ENCODE results near the gene BAIAP2.

BAIAP2 gene

DNA sequence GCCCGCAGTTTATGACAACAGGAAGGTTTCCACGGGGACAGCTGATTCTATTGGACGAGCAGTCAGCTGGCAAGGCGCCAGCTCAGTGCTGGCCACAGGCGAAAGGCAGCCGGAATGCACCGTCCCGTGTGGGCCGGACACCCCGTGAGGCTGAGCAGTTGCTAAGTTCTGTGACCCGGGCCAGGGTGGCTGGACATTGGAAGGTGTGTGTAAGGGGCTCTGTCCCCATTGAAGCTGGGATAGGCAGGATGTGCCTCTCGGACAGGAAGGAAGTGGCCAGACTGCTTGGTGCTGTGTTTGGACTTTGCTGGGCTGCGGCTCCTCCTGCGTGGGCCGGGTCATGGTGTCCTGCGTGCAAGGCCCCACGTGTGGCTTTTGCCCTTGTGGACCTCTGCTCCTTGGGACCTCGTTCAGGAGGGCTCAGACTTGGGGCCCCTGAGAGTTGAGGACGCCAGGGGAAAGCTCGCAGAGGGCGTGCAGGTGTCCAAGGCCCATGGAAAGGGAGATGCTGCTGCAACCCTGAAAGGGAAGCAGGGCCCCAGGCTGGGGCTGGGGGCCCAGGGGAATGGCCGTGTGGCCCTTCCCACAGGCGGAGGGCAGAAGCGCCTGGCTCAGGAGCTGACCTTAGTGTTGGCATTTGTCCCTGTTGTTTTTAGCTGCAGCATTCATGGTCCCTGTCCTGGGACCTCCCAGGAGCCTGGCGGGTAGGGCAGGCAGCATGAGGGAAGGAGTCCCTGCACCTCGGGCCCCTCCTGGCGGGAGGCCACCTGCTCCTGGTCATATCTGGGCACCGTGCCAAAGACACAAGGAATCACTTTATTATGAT lies 10.0 kb downstream of the BAIAP2 start:
- peak in 14 of 42 donors; percentile 53 to 75 (median 60) for DNase-seq
- intact Hi-C loops (cut with DNase I), result no loop called here

DNA sequence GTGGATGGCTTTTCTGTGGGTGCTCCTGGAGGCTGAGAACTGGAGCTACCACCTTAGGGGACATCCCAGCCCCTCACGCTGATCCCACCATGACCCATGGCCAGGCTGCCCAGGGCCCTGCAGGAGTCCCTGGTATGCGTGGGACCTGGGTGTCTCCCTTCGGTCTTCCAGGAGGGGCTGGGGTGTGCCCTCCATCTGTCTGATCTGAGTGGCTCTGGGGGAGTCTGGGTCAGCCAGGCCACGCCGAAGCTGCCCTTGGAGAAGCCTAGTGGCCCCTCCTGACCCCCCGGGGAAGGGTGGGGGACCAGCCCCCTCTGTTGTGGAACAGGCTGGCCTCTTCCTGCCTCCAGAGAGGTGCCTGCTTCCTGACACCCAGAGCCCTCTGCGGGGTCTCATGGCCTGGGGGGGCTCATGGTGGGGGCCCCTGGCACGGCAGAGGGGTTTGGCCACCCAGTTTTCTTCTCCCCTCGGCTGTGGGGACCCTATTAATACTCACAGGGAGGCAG lies 10.7 kb downstream of the BAIAP2 start:
- DNase-seq, result no peak
- intact Hi-C loops (cut with DNase I), result no loop called here

DNA sequence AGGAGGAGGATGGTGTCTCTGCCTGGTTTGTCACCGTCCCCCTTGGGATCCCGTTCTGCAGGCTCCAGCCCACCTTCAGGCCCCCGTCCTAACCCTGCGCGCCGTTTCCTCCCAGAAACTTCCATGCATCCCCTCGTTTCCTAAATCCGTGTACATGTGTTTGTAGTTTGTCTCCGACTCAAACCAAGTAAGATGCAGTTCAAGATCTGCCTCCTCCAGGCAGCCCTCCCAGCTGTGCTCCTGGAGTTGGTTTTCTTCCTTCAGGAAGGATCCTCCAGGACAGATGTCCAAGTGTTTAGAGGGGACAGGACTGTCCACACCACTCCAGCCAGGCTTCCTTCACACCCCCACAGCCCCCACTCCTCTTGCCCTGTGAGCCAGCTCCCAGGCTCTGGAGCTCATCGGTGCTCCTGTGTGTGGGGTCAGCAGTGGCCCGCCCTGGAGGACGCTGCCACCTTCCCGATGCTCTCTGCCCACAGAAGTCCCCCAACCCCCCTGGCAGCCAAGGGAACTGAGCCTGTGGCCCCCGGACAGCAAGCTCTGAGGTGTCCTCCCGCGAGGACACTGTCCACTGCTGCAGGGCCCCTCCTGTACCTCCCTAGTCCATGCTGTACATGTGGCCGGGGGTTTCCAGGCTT lies 11.3 kb downstream of the BAIAP2 start:
- DNase-seq, result no peak
- intact Hi-C loops (cut with DNase I), result no loop called here

DNA sequence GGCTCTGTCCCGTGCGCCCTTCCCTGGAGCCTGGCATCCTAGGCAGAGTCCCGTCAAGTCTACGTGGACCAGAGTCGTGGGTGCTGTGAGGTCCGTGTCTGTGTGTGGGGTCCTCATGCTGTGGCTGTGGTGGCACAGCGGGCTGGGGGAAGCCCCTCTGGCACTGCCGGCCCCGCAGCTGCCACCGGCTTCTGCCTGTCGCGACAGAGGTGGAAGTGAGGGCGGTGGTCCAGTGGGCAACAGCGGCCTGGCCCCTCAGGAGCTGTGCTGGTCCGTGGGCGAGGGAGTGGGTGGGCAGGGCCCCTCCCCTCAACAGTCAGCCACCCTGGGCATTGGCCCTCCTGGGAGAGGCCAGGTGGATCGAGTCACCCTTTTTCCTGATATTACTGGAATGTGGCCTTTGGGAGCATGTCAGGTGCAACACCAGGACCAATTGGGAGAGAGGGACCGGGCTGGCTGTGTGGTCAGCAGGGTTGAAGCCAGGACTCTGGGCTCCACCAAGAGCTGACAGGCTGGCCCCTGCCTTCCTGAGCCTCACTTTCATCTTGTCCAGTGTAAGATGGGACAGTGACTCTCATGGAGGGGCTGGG lies 11.9 kb downstream of the BAIAP2 start:
- intact Hi-C loops (cut with DNase I), result no loop called here
- no peak for DNase-seq

DNA sequence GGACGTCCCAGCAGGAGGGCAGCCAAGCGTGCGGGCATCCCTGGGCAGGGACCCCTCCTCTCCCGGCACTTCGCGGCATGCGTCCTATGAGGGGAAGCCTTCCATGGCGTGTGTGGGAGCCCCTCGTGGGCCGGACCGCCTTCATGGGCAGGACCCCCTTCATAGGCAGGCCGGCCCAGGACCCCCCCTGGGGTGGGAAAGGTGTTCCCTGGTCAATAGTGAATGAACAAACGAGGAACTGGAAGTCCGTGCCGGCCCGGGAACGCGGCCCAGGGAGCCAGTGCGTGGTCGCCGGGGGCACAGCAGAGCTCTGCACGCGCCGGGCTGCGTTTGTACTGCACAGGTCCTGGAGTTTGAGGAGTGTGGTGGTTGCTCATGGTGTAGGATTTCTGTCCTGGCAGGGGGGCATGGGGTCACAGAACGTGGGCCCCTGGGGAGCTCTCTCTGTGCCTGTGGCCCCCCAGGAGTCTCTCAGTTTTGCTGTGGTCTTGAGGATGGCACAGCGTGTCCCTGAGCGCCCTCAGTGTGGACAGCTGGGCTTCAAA lies 13.9 kb downstream of the BAIAP2 start:
- intact Hi-C loops (cut with DNase I), result no loop called here
- no peak for DNase-seq

DNA sequence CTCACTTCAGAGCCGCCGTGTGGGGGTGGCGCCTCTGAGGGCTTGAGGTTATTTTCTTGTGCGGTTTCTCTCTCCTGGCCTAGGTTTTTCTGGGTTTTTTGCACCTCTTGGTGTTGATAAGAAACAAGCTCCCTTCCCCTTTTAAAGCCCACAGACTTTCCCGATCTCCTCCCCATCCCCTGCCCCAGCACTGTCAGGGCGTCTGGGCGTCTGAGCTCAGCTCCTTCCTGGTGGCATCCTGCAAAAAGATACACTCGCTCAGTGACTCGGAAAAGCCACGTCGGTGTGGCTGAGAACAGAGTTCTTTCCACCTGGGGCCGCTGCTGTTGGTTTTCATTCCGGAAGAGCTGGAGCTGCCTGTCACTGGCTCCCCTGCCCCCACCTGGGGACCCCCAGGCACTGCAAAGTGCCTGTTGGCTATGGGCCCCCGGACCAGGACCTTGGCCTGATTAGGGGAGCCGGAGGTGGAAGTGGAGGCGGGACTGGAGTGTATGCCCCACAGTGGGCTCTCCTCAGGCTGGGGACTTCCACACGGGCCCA lies 14.5 kb downstream of the BAIAP2 start:
- no peak for DNase-seq
- intact Hi-C loops (cut with DNase I), result no loop called here

DNA sequence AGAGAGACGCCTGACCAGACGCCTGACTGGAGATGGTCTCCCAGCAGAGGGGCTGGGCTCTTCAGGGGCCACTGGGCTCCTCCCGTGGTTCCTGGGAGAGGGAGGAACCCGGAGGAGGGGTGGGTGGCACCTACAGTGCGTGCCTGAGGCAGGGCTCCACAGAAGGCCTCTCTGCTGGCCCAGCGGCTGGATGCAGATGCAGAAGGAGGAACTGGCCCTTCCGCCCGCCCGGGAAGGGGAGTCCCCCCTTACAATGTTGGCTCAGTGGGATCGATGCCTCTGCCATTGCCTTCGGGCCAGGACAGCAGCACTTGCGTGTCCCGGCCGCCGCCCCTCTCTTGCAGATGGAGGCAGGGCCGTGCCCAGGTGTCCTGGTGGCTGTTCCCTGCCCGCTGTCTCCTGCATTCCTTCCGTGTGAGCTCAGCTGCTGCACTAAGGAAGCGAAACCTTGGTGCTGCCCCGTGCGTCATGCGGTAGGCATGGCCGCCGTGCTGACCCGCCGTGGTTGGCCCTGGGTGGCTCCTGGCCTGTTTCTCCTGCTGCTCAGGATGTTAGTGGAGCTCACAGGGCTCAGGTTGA lies 15.1 kb downstream of the BAIAP2 start:
- intact Hi-C loops (cut with DNase I), result no loop called here
- DNase-seq, result peak in 12 of 42 donors; percentile 37 to 71 (median 56)

DNA sequence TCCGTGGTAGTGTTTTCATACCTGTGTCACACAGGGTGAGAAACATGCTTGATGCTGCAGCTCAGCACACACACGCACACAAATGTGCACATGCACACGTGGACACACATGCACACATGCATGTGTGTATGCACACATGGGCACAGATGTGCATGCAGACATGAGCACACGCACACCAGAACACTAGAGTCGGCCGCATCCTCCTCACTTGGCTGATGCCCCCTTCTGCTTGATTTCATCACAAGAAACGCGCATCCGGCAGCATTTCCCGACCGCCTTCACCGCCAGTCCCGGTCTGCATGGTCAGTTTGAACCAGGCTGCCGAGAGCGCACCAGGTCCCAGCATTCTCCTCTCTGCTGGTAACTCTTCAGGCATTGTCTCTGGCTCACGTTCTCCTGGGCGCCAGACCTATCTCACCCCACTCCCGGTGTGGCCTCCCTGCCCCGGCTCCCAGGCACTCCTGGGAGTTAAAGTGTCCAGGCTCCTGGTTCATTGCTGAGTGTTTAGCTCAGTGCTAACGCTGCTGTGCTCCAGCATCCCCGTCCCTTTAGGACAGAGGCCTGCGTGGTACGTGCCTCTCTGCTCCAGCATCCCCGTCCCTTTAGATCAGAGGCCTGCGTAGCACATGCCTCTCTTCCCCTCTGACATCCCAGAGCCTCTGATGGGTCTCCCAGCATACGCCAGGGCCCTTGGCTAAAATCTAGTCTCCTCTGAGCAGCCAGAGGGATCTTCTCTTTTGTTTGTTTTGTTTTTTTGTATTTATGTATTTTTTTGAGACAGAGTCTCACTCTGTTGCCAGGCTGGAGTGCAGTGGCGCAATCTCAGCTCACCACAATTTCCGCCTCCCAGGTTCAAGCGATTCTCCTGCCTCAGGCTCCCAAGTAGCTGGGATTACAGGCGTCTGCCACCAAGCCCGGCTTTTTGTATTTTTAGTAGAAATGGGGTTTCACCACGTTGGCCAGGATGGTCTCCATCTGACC lies 16.0 kb downstream of the BAIAP2 start:
- DNase-seq, result no peak
- intact Hi-C loops (cut with DNase I), result no loop called here

DNA sequence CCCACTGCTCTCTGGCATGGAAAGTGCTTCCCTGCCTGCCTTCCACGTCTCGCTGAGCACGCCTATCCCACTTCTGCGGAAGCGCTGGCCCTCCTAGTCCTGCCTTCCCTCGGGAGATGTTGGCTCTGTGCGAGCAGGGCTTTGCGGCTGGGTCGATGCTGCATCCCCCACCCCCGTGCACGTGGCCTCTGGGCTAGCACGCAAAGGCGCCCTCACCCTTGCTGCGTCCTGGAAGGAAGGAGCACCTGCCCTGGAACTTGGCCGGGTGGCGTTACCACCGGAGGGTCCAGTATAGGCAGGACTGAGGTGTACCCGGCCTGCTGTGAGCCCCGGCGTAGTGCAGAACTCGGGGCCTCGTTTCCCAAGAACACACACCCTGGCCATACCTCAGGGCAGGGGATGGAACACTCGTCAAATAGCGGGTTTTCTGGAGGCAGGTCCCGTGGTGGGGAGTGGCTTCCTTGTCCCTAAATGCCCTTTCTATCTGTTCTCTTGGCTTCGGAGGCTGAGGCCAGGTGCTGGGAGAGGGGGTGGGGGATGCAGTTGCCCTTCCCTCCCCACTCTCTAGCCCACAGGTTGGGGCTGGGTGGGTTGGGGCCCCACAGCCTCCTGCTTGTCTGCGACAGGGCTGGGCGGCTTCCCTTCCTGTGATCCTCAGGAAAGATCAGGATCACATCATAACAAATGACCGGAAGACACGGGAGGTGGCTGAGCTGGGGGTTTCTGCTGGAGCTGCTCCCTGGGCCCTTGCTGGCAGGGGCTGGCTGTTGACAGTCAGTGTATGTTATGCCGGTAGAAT lies 17.4 kb downstream of the BAIAP2 start:
- intact Hi-C loops (cut with DNase I), result no loop called here
- no peak for DNase-seq

DNA sequence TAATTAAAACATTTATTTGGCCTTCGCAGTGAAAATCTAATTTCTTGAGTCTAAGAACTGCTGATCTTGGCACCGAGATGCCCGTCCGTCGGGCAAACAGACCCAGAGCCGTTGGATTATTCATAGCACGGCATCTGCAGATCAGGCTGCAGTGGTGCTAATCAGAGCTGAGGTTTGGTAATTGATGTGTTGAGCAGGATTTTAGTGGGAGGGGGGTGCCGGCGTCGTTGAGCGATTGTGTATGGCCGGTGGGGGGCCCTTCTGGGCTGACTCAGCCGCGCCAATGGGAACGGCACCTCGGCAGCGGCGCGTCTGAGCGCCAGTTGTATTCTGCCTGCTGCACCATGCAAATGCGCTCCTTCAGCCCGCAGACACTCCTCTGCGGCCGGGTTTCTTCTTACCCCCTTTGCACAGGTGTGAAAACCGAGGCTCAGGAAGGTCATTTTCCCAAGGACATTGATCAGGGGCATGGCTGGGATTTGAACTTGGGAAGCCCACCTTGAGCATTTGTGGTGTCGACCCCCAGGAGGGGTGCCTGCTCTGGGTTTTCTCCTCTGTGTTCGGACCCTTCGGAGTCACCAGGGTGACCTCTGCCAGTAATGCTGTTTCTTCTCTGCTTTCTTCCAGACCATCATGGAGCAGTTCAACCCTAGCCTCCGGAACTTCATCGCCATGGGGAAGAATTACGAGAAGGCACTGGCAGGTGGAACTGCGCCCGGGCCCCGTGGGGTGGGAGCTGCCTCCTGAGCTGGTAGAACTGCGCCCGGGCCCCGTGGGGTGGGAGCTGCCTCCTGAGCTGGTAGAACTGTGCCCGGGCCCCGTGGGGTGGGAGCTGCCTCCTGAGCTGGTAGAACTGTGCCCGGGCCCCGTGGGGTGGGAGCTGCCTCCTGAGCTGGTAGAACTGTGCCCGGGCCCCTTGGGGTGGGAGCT lies 18.4 kb downstream of the BAIAP2 start:
- peak in 18 of 42 donors; percentile 41 to 80 (median 60) for DNase-seq
- intact Hi-C loops (cut with DNase I), result no loop called here

DNA sequence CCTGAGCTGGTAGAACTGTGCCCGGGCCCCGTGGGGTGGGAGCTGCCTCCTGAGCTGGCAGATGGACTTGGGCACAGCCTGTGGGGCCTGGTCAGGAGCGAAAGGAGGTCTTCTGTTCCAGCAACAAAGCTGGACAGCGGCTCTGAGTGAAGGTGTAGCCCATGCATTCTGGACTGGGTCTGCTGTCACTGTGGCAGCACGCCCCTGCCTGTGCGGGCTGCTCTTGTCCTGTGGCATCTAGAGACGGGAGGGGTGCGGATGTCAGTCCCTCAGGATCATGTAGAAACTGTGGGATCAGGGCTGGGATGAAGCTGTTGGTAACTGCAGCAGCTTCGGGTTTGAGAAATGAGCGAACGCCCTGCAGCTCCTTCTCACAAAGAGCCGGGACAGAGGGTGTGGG lies 19.4 kb downstream of the BAIAP2 start:
- no peak for DNase-seq
- intact Hi-C loops (cut with DNase I), result no loop called here

DNA sequence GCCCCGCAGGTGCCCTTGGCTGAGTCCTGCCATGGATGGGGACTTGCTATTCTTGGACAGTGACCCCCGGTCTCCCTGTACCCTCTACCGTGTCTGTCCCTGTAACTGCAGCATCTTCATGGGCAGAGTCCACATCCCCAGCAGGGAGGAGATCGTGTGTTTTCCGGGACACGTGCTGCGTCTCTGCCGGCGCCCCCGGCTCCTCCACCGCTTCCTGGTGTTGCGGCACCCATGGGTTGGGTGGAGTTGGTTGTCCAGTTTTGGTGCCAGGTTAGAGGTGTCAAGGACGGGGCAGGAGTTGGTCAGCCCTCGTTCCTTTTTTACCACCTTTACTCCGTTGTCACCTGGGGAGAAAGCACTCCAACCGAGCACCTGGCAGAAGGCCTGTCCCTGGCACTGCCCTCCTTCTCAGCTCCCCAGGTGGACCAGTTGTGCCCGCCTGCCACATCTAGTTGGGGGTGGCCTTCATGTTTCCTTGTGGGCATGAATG lies 20.0 kb downstream of the BAIAP2 start:
- DNase-seq, result no peak

DNA sequence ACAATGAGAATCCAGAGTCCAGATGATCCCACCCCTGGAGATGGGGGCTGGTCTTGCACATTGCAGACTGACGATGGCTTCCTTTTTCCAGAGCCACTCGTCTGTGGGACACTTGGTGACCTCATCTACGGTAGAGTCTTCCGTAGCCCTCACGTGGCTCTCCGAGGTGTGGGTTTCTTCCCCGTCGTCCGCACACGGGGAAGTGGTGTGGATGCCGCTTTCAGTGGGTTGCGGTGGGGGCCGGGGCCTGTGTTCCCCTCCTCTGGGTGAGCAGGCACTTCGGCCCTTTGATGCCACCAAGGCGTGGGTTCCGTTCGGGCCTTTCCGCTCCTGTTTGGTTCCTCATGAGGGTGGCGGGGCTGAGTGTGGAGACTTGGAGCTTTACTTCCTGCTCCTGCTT lies 21.4 kb downstream of the BAIAP2 start:
- peak in 1 of 42 donors; percentile 27 for DNase-seq
- intact Hi-C loops (cut with DNase I), result no loop called here

More for the DNA sequence above, 20.0 kb downstream of the BAIAP2 start:
- intact Hi-C loops (cut with DNase I), result no loop called here

DNA sequence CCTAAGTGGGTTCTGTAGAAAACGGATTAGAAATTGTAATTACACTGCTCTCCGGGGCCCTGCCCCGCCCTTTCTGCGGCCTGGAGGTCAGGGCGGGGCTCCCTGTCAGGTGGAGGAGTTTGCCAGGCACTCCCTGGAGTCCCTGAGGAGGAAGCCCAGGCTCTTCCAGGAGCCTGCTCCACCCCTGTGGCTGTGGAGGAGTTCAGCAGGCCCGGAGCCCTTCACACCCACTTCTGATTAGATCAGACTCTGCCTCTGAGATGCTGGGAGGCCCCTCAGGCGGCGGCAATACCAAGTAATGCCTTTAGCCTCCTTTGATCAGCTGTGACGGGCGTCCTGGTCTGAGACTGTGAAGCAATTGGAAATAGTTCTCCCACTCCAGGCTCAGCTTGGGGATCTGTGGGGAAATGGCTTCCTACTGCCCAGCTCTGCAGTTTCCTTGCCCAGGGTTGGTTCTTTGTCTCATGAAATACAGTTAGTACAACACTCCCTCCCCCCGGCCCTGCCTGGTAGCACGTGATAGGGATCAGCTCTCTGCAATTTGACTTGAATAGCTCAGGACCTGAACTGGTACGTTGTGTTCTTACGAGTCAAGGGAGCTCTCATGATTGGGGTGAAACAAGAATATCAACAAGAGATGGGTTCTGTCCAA lies 22.3 kb downstream of the BAIAP2 start:
- DNase-seq, result peak in 39 of 42 donors; percentile 33 to 89 (median 71)
- intact Hi-C loops (cut with DNase I), result no loop called here

DNA sequence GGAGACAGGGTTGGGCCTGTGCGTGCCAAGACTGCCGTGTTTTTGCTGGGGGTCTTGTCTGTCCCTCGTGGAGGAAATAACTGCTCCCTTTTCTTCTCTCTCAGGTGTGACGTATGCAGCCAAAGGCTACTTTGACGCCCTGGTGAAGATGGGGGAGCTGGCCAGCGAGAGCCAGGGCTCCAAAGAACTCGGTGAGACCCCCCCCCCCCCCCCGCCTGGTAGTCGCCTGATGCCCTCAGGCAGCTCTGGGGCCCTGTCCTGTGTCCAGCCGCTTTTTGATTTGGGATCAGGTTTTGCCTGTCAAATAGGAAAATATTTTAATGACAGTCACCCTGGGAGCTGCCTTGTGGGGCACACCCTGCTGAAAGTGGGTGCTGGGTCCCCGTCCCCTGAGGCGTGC lies 22.8 kb downstream of the BAIAP2 start:
- no peak for DNase-seq
- intact Hi-C loops (cut with DNase I), result no loop called here
